GM18498 (cell line): ENCODE results near the gene CCDC88C.
"Not testable (repeated sequence)": the region's sequence is repeated elsewhere in the genome, so short reads cannot be mapped to it uniquely, and the experiment has no call there.

Experiments used
- ATAC-seq: cut with Tn5 transposase; IDR thresholded peaks from one replicate; pipeline ENCODE4 v1.9.1; 2021; ENCODE audit warnings: mild to moderate bottlenecking, moderate library complexity; ENCODE audit not compliant: unreplicated experiment

CCDC88C gene

GRCh38 chr14:91417120-91417982, at the start of gene CCDC88C:
Gene CCDC88C, minus strand, starts transcription at chr14:91417820. Its CDS starts 130 bp downstream, at chr14:91417690.
- ATAC-seq, result peak; percentile 60

- no peak for ATAC-seq
Observed at GRCh38 chr14:91466192-91466591, 48.6 kb upstream of the CCDC88C start.

- no peak for ATAC-seq
Observed at GRCh38 chr14:91464615-91465205, 47.1 kb upstream of the CCDC88C start.

GRCh38 chr14:91458612-91459011, 41.0 kb upstream of the CCDC88C start:
- no peak for ATAC-seq

- ATAC-seq, result no peak
Observed at GRCh38 chr14:91456283-91456682, 38.7 kb upstream of the CCDC88C start.

GRCh38 chr14:91454580-91454979, 37.0 kb upstream of the CCDC88C start:
- ATAC-seq, result no peak

- no peak for ATAC-seq
Observed at GRCh38 chr14:91454155-91454554, 36.5 kb upstream of the CCDC88C start.

- no peak for ATAC-seq
Observed at GRCh38 chr14:91453744-91454143, 36.1 kb upstream of the CCDC88C start.

GRCh38 chr14:91444335-91445020, 26.9 kb upstream of the CCDC88C start:
- no peak for ATAC-seq

- no peak for ATAC-seq
Observed at GRCh38 chr14:91439345-91439744, 21.7 kb upstream of the CCDC88C start.

- no peak for ATAC-seq
Observed at GRCh38 chr14:91438845-91439244, 21.2 kb upstream of the CCDC88C start.

DNA sequence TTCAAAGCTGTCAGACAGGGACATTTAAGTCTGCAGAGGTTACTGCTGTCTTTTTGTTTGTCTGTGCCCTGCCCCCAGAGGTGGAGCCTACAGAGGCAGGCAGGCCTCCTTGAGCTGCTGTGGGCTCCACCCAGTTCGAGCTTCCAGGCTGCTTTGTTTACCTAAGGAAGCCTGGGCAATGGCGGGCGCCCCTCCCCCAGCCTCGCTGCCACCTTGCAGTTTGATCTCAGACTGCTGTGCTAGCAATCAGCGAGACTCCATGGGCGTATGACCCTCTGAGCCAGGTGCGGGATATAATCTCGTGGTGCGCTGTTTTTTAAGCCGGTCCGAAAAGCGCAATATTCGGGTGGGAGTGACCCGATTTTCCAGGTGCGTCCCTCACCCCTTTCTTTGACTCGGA, 18.6 kb upstream of the CCDC88C start:
- not testable (repeated sequence) for ATAC-seq

- ATAC-seq, result no peak
Observed at GRCh38 chr14:91429385-91429784, 11.8 kb upstream of the CCDC88C start.

DNA sequence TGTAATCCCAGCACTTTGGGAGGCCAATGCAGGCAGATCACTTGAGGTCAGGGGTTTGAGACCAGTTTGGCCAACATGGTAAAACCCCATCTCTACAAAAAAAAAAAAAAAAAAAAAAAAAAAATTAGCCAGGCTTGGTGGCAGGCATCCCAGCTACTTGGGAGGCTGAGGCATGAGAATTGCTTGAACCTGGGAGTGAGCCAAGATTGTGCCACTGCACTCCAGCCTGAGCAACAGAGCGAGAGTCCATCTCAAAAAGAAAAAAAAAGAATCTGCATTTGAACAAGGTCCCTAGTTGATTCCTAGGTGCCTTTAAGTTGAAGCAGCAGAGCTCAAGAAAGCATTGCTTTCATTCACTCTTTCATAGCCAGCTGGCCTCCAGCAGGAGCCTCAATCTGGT, 11.3 kb upstream of the CCDC88C start:
- ATAC-seq, result not testable (repeated sequence)

- not testable (repeated sequence) for ATAC-seq
Observed at GRCh38 chr14:91425531-91425944, 7.9 kb upstream of the CCDC88C start.

DNA sequence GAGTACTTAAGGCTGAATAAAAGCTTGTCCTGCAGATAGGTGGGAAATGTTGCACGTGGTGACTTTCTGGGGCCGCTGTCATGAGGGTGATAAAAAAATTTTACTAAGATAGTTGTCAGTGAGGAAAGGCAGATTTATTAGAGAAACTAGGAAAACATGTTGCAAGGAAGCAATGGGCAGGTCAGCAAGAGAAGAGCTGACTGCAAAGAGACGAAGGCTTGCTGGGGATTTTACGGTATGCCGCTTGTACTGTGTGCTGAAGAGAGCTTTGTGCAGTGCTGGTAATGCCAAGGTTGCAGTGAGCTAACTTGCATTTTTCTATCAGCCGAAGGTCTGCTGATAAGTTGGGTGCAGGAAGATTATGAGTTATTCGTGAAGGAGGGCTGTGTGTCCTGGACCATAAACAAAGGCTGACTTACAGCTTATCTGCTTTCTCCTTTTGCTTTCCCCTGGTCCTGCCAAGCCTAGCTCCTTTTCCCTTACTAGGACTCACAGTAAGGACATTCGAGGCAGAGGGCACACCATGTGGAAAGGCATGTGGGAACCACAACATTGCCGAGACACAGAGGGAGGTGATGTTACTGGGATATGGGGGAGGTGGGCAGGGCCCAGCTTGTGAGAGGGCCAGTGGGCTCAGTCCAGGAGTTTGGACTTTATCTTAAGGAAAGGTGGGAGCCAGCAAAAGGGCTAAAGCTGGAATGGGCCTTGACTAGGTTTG, 7.4 kb upstream of the CCDC88C start:
- ATAC-seq, result no peak

DNA sequence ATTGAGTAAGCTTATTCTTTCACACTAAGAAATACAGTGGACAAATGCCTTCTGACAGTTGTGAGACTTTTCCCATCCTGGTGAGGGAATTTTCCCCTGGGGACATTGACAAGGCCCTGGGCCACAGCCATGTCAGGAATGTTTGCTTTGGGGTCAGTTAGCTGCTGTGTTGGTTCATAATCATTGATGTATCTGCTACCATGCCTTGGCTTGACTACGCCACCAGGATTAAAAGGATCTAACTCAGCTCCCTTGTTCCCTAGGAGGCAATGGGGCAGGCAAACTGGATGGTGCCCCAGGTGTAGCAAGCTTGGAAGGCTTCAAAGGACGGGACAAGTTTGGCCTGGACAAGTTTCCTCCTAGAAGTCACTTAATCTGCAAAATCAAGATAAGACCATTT, 3.1 kb upstream of the CCDC88C start:
- ATAC-seq, result no peak

GRCh38 chr14:91419451-91419850, 1.8 kb upstream of the CCDC88C start:
- no peak for ATAC-seq

GRCh38 chr14:91419044-91419397, 1.4 kb upstream of the CCDC88C start:
- ATAC-seq, result no peak

DNA sequence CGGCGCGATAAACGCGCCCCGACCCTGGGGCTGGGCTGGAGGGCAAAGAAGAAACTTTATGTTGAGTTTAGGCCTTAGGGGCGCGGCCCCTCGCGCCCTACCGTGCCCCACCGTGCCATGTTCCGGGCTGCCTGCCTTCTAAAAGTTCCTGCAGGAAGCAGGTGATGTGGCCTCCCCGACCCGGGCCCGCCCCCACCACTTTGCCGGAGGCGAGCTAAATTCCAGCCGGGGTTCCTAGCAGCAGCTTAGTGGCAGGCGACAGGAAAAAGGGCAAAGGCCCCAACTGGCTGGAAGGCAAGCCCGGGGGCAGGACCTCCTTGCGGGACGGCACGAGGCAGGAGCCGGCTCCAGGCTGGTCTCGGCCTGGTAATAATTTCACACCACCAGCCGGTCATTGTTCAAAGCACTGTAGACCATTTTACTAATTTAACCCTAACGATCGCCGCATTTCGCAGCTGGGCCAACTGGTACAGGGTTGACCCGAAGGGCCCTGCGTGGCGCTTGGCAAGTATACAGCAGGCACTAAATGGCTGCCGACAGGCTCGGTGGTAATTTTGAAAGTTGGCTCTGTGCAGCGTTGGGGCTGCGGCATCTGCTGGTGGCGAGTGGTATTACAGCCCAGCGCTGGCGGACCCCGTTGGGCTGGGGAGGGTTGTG, 895 bp upstream of the CCDC88C start:
- peak; percentile 23 for ATAC-seq

GRCh38 chr14:91417983-91418386, 365 bp upstream of the CCDC88C start:
- ATAC-seq, result peak; percentile 36
